ENCODE results near the gene BDKRB2.

BDKRB2 gene

GRCh38 chr14:96221109-96221650, 16.5 kb downstream of the BDKRB2 start:
- Histone ChIP-seq H3K9ac (ENCODE audit: low read depth, low read length) (no peak overlapping the region), H4K20me1 (ENCODE audit: insufficient read depth, low read length) (no peaks in the 10 kb centered on the region), H3K27ac (ENCODE audit: low read length) (no peak overlapping the region), H3K27me3 (ENCODE audit: insufficient read depth, low read length, poor library complexity) (no peaks in the 10 kb centered on the region), H3K79me2 (ENCODE audit: insufficient read depth, low read length) (no peaks in the 10 kb centered on the region), H3K9me3 (ENCODE audit: insufficient read depth, low read length, severe bottlenecking) (no peaks in the 10 kb centered on the region), H3K4me2 (ENCODE audit: insufficient read depth, low read length) (no peak overlapping the region), H2AFZ (ENCODE audit: low read depth, low read length) (no peak overlapping the region), H3K36me3 (ENCODE audit: insufficient read depth, low read length) (no peaks in the 10 kb centered on the region), H3K4me3 (ENCODE audit: low read depth in 1 of 2, low read length in 2 of 2) (no peak overlapping the region), H3K4me1 (ENCODE audit: insufficient read depth, low read length) (no peaks in the 10 kb centered on the region)
- no peak for DNase-seq
- no peak for TF ChIP-seq EZH2 (IDR thresholded peaks at IDR 0.05; ENCODE audit: borderline replicate concordance, low read depth, low read length, severe bottlenecking)
- TF ChIP-seq, protein P1, sequence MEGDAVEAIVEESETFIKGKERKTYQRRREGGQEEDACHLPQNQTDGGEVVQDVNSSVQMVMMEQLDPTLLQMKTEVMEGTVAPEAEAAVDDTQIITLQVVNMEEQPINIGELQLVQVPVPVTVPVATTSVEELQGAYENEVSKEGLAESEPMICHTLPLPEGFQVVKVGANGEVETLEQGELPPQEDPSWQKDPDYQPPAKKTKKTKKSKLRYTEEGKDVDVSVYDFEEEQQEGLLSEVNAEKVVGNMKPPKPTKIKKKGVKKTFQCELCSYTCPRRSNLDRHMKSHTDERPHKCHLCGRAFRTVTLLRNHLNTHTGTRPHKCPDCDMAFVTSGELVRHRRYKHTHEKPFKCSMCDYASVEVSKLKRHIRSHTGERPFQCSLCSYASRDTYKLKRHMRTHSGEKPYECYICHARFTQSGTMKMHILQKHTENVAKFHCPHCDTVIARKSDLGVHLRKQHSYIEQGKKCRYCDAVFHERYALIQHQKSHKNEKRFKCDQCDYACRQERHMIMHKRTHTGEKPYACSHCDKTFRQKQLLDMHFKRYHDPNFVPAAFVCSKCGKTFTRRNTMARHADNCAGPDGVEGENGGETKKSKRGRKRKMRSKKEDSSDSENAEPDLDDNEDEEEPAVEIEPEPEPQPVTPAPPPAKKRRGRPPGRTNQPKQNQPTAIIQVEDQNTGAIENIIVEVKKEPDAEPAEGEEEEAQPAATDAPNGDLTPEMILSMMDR (IDR thresholded peaks at IDR 0.05; ENCODE audit: borderline replicate concordance, extremely low read depth, low read length, poor library complexity, severe bottlenecking): no peak
- ATAC-seq (ENCODE audit: insufficient read depth, low read depth): no peak

- no peaks in the 10 kb centered on the region for H3K79me2 ChIP-seq (ENCODE audit: insufficient read depth, low read length)
- H3K4me2 ChIP-seq (ENCODE audit: insufficient read depth, low read length): no peak overlapping the region
- no peaks in the 10 kb centered on the region for H3K4me1 ChIP-seq (ENCODE audit: insufficient read depth, low read length)
- ATAC-seq (ENCODE audit: insufficient read depth, low read depth) (no peak), DNase-seq (no peak)
- no peaks in the 10 kb centered on the region for H4K20me1 ChIP-seq (ENCODE audit: insufficient read depth, low read length)
- H3K36me3 ChIP-seq (ENCODE audit: insufficient read depth, low read length): no peaks in the 10 kb centered on the region
- no peak overlapping the region for H2AFZ ChIP-seq (ENCODE audit: low read depth, low read length)
- no peak overlapping the region for H3K4me3 ChIP-seq (ENCODE audit: low read depth in 1 of 2, low read length in 2 of 2)
- TF ChIP-seq, protein P1 (IDR thresholded peaks at IDR 0.05; ENCODE audit: borderline replicate concordance, extremely low read depth, low read length, poor library complexity, severe bottlenecking): no peak
- no peak for TF ChIP-seq EZH2 (IDR thresholded peaks at IDR 0.05; ENCODE audit: borderline replicate concordance, low read depth, low read length, severe bottlenecking)
- no peak overlapping the region for H3K9ac ChIP-seq (ENCODE audit: low read depth, low read length)
- no peaks in the 10 kb centered on the region for H3K27me3 ChIP-seq (ENCODE audit: insufficient read depth, low read length, poor library complexity)
- no peak overlapping the region for H3K27ac ChIP-seq (ENCODE audit: low read length)
- H3K9me3 ChIP-seq (ENCODE audit: insufficient read depth, low read length, severe bottlenecking): no peaks in the 10 kb centered on the region
These were observed 17.2 kb downstream of the BDKRB2 start for GRCh38 chr14:96221841-96222240.

DNA sequence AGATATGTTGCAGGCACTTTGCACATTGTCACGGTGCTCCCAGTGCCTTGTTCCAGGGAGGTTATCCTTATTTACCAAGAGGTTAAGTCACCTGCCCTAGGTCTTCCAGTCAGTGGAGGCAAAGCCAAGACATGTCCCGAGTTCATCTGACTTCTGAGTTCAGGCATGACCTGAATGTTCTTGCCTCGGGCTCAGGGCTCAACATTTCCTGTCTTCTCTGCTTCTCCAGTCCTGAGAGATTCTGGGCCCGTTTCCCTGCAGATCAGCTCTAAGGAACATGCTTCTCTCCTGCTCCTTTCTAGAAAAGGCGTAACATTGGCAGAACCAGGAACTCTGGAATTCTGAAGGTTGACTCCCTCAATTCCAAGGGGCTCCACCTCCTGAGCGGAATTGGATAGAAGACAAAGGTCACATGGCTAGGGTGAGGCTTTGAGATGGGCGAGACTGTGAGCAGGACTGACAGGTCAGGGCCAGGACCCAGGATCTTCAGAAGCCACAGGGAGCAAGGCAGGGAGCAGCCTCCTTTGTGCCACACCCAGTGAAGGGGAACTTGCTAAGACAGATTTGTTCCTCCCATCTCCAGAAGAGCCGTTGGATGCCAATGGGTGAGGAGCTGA, 19.9 kb downstream of the BDKRB2 start:
- DNase-seq: no peak
- no peak overlapping the region for H3K9ac ChIP-seq (ENCODE audit: low read depth, low read length)

More for the DNA sequence above, 19.9 kb downstream of the BDKRB2 start:
- no peak overlapping the region for H3K4me2 ChIP-seq (ENCODE audit: insufficient read depth, low read length)
- H3K4me3 ChIP-seq (ENCODE audit: low read depth in 1 of 2, low read length in 2 of 2): no peak overlapping the region
- no peaks in the 10 kb centered on the region for H3K36me3 ChIP-seq (ENCODE audit: insufficient read depth, low read length)
- H4K20me1 ChIP-seq (ENCODE audit: insufficient read depth, low read length): no peaks in the 10 kb centered on the region
- H2AFZ ChIP-seq (ENCODE audit: low read depth, low read length): no peak overlapping the region
- no peaks in the 10 kb centered on the region for H3K27me3 ChIP-seq (ENCODE audit: insufficient read depth, low read length, poor library complexity)
- no peaks in the 10 kb centered on the region for H3K79me2 ChIP-seq (ENCODE audit: insufficient read depth, low read length)
- no peak for ATAC-seq (ENCODE audit: insufficient read depth, low read depth)
- TF ChIP-seq, protein P1 (IDR thresholded peaks at IDR 0.05; ENCODE audit: borderline replicate concordance, extremely low read depth, low read length, poor library complexity, severe bottlenecking): no peak
- TF ChIP-seq EZH2 (IDR thresholded peaks at IDR 0.05; ENCODE audit: borderline replicate concordance, low read depth, low read length, severe bottlenecking): no peak
- no peaks in the 10 kb centered on the region for H3K4me1 ChIP-seq (ENCODE audit: insufficient read depth, low read length)
- no peak overlapping the region for H3K27ac ChIP-seq (ENCODE audit: low read length)
- H3K9me3 ChIP-seq (ENCODE audit: insufficient read depth, low read length, severe bottlenecking): no peaks in the 10 kb centered on the region
